Measurements from ENCODE around the gene EIF4B. TPM values are rescaled to one million over a fixed set of nuclear protein-coding genes. Genes with fewer than 3 reads are reported as not detected.

Gene EIF4B
- total and polyA plus RNA-seq, 2 of the 13 experiments (the other 11 are each of a cell fraction or from before 2014, with no cell fraction given), result 416 to 548 TPM

DNA sequence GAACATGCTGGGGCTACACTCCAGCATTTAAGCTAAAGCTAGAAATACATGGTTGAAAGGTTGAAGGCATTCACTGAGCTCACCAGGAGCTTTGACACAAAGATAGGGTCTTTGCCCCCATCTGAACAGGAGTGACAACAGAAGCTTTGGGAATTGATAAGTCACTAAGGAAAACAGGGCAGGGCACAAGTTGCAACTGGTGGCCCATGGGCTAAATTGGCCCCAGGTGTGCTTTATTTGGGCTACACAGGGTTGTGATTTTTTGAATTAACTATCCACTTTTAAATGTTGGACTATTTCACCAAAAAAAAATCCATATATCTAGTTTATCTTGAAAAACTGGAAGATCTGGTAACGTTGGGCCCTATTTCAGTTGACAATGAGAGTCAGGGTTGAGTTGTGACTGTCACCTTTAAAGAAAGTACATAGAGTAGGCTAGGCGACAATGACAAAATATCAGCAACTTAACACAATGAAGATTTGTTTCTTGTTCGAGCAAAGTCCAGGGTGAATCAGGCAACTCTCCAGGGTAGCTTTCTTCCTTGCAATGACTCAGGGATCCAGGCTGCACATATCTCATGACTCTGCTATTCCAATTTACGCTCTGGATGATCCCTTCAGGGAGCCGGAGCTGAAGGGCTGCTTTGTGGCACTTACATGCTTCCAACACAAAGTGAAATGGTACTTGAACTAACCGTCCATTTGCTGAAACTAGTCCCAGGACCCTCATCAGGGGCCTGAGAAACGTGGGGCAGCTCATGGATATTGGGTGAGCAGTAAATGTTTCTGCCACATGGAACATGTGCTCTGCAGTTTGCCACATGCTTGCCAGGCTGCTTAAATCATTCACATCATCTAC, 13.3 kb upstream of the EIF4B start (continued):
- TF ChIP-seq, protein P1, sequence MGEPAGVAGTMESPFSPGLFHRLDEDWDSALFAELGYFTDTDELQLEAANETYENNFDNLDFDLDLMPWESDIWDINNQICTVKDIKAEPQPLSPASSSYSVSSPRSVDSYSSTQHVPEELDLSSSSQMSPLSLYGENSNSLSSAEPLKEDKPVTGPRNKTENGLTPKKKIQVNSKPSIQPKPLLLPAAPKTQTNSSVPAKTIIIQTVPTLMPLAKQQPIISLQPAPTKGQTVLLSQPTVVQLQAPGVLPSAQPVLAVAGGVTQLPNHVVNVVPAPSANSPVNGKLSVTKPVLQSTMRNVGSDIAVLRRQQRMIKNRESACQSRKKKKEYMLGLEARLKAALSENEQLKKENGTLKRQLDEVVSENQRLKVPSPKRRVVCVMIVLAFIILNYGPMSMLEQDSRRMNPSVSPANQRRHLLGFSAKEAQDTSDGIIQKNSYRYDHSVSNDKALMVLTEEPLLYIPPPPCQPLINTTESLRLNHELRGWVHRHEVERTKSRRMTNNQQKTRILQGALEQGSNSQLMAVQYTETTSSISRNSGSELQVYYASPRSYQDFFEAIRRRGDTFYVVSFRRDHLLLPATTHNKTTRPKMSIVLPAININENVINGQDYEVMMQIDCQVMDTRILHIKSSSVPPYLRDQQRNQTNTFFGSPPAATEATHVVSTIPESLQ (CRISPR knock-in tag; conservative IDR thresholded peaks at IDR 0.05), result no peak
- no peak for TF ChIP-seq SP140L (CRISPR knock-in tag; IDR thresholded peaks at IDR 0.05; ENCODE audit: borderline replicate concordance)
- TF ChIP-seq ZEB1 (IDR thresholded peaks at IDR 0.05; ENCODE audit: insufficient replicate concordance, low read depth), result peak; percentile 49
- TF ChIP-seq CREM (IDR thresholded peaks at IDR 0.05), result peak; percentile 43
- no peak for TF ChIP-seq CREM (CRISPR knock-in tag; IDR thresholded peaks at IDR 0.05)
- 0 out of 2 replicates have a peak, but pooled peaks have one; percentile 7 for TF ChIP-seq SP5 (CRISPR knock-in tag; IDR thresholded peaks at IDR 0.05; ENCODE audit: borderline replicate concordance, low read depth)
- 0 out of 2 replicates have a peak, but pooled peaks have one; percentile 33 for TF ChIP-seq CREB1 (IDR thresholded peaks at IDR 0.05)
- TF ChIP-seq CREB1 (CRISPR knock-in tag; IDR thresholded peaks at IDR 0.05), result peak; percentile 52
- no peak for TF ChIP-seq ZNF326 (CRISPR knock-in tag; IDR thresholded peaks at IDR 0.05; ENCODE audit: borderline replicate concordance)
- TF ChIP-seq, protein P2, sequence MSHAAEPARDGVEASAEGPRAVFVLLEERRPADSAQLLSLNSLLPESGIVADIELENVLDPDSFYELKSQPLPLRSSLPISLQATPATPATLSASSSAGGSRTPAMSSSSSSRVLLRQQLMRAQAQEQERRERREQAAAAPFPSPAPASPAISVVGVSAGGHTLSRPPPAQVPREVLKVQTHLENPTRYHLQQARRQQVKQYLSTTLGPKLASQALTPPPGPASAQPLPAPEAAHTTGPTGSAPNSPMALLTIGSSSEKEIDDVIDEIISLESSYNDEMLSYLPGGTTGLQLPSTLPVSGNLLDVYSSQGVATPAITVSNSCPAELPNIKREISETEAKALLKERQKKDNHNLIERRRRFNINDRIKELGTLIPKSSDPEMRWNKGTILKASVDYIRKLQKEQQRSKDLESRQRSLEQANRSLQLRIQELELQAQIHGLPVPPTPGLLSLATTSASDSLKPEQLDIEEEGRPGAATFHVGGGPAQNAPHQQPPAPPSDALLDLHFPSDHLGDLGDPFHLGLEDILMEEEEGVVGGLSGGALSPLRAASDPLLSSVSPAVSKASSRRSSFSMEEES (CRISPR knock-in tag; IDR thresholded peaks at IDR 0.05), result peak; percentile 64
- no peak for TF ChIP-seq RARG (CRISPR knock-in tag; IDR thresholded peaks at IDR 0.05; ENCODE audit: low read depth)
- TF ChIP-seq ZNF672 (CRISPR knock-in tag; IDR thresholded peaks at IDR 0.05), result no peak
- TF ChIP-seq ZNF382 (CRISPR knock-in tag; IDR thresholded peaks at IDR 0.05; ENCODE audit: borderline replicate concordance), result no peak
- TF ChIP-seq ZNF644 (CRISPR knock-in tag; IDR thresholded peaks at IDR 0.05; ENCODE audit: low read depth), result peak; percentile 69
- no peak for TF ChIP-seq KLF13 (CRISPR knock-in tag; IDR thresholded peaks at IDR 0.05)
- no peak for TF ChIP-seq FOXP1 (IDR thresholded peaks at IDR 0.05)
- peak; percentile 20; the same call in 1 of the 2 replicates for TF ChIP-seq FOXP1 (CRISPR knock-in tag; IDR thresholded peaks at IDR 0.05)
- TF ChIP-seq MYC (CRISPR knock-in tag; IDR thresholded peaks at IDR 0.05; ENCODE audit: borderline replicate concordance), result peak; percentile 49; the same call in 1 of the 2 replicates
- TF ChIP-seq ZNF468 (CRISPR knock-in tag; IDR thresholded peaks at IDR 0.05), result no peak
- TF ChIP-seq, protein P3, sequence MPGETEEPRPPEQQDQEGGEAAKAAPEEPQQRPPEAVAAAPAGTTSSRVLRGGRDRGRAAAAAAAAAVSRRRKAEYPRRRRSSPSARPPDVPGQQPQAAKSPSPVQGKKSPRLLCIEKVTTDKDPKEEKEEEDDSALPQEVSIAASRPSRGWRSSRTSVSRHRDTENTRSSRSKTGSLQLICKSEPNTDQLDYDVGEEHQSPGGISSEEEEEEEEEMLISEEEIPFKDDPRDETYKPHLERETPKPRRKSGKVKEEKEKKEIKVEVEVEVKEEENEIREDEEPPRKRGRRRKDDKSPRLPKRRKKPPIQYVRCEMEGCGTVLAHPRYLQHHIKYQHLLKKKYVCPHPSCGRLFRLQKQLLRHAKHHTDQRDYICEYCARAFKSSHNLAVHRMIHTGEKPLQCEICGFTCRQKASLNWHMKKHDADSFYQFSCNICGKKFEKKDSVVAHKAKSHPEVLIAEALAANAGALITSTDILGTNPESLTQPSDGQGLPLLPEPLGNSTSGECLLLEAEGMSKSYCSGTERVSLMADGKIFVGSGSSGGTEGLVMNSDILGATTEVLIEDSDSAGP (CRISPR knock-in tag; IDR thresholded peaks at IDR 0.05; ENCODE audit: borderline replicate concordance), result peak; percentile 22; the same call in 1 of the 2 replicates
- TF ChIP-seq DR1 (CRISPR knock-in tag; IDR thresholded peaks at IDR 0.05), result no peak
- no peak for TF ChIP-seq LCORL (IDR thresholded peaks at IDR 0.05)
- TF ChIP-seq LCORL (CRISPR knock-in tag; IDR thresholded peaks at IDR 0.05), result peak; percentile 70
- no peak for TF ChIP-seq ZNF33B (CRISPR knock-in tag; IDR thresholded peaks at IDR 0.05)
- TF ChIP-seq ARNT2 (CRISPR knock-in tag; IDR thresholded peaks at IDR 0.05; ENCODE audit: low read depth), result 0 out of 2 replicates have a peak, but pooled peaks have one; percentile 28
- TF ChIP-seq ZNF558 (CRISPR knock-in tag; IDR thresholded peaks at IDR 0.05; ENCODE audit: borderline replicate concordance), result no peak
- TF ChIP-seq ARHGAP35 (CRISPR knock-in tag; IDR thresholded peaks at IDR 0.05; ENCODE audit: borderline replicate concordance), result no peak
- TF ChIP-seq YEATS4 (CRISPR knock-in tag; IDR thresholded peaks at IDR 0.05; ENCODE audit: borderline replicate concordance), result no peak; the same call in 1 of the 2 replicates
